Mesothelial cell of epicardium (in vitro differentiated cells): ENCODE measurements around the gene SPRY1. TPM values are rescaled to one million over a fixed set of nuclear protein-coding genes. Genes with fewer than 3 reads are reported as not detected.

Experiments
- DNase-seq, 2 experiments: peaks; one replicate each; pipeline ENCODE4 v3.0.0; 2021; ENCODE audit warnings: low spot score in 2 of 2; ENCODE audit not compliant: unreplicated experiment in 2 of 2
- H3K27ac Mint-ChIP-seq: 2 replicates; pipeline ENCODE4 v1.8.0; 2021; ENCODE audit warnings: mixed read lengths
- H3K27me3 Mint-ChIP-seq: 2 replicates; pipeline ENCODE4 v1.8.0; 2021; ENCODE audit warnings: low read depth, mixed read lengths
- H3K36me3 Mint-ChIP-seq: 2 replicates; pipeline ENCODE4 v1.8.0; 2021; ENCODE audit warnings: mixed read lengths
- H3K4me1 Mint-ChIP-seq: 2 replicates; pipeline ENCODE4 v1.8.0; 2021; ENCODE audit warnings: mixed read lengths
- H3K4me3 Mint-ChIP-seq: 2 replicates; pipeline ENCODE4 v1.8.0; 2021; ENCODE audit warnings: mild to moderate bottlenecking, moderate library complexity, mixed read lengths
- H3K9me3 Mint-ChIP-seq: 2 replicates; pipeline ENCODE4 v1.8.0; 2021; ENCODE audit warnings: mixed read lengths
- total RNA-seq: library from RNA; stranded (reverse); gene quantifications from 3 replicates; pipeline ENCODE4 v1.2.1, GENCODE V29; 2021
- TF ChIP-seq, protein P1 (sequence below): fragments of 200-600 bp; sonication (generic); IDR thresholded peaks from one replicate; pipeline ENCODE4 v1.5.0; 2021; ENCODE audit warnings: antibody characterized with exemption; ENCODE audit not compliant: unreplicated experiment

SPRY1 gene
- total RNA-seq, 1 donor from 2014 or later = 42.0 TPM

DNA sequence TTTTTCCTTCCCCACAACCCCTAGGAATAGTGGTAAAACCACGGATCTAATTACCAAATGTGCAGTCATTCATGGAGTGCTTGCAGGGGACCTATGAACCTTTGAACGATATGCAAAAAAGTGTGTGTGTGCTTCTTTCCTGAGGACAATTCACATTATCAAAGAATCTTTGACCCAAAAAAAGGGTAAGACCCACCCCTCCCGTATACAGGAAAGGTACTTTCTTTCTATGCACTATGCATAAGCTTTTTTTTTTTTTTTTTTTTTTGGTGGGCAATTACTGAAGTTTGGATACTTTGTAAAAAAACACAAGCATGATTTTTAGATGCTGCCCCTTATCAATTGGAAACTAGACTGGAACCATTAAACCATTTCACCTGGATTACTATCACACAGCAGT is 31.4 kb downstream of the SPRY1 start:
- Mint-ChIP-seq H3K36me3 (peaks cover 17% of the 10 kb centered on the region), H3K4me1 (no peaks in the 10 kb centered on the region), H3K27me3 (no peaks in the 10 kb centered on the region), H3K4me3 (no peak overlapping the region), H3K9me3 (peaks cover 34% of the 10 kb centered on the region), H3K27ac (no peak overlapping the region)
- TF ChIP-seq, protein P1, sequence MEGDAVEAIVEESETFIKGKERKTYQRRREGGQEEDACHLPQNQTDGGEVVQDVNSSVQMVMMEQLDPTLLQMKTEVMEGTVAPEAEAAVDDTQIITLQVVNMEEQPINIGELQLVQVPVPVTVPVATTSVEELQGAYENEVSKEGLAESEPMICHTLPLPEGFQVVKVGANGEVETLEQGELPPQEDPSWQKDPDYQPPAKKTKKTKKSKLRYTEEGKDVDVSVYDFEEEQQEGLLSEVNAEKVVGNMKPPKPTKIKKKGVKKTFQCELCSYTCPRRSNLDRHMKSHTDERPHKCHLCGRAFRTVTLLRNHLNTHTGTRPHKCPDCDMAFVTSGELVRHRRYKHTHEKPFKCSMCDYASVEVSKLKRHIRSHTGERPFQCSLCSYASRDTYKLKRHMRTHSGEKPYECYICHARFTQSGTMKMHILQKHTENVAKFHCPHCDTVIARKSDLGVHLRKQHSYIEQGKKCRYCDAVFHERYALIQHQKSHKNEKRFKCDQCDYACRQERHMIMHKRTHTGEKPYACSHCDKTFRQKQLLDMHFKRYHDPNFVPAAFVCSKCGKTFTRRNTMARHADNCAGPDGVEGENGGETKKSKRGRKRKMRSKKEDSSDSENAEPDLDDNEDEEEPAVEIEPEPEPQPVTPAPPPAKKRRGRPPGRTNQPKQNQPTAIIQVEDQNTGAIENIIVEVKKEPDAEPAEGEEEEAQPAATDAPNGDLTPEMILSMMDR = no peak
- no peak for DNase-seq

DNA sequence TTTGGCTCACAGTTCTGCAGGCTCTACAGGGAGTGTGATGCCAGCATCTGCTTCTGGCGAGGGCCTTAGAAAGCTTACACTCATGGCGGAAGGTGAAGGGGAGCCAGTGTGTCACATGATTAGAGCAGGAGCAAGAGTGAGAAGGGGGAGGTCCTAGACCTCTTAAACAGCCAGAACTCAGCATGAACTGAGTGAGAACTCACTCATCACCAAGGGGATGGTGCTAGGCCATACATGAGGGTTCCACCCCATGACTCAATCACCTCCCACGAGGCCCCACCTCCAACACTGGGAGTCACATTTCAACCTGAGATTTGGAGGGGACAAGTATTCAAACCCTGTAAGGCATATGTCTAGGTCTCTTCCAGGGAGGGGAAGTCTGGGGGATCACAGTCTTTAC is 33.4 kb downstream of the SPRY1 start:
- Mint-ChIP-seq H3K9me3 (peaks cover 37% of the 10 kb centered on the region), H3K27me3 (no peaks in the 10 kb centered on the region), H3K27ac (no peak overlapping the region), H3K4me1 (no peaks in the 10 kb centered on the region), H3K36me3 (peaks cover 17% of the 10 kb centered on the region), H3K4me3 (no peak overlapping the region)
- DNase-seq = no peak
- TF ChIP-seq, protein P1 = no peak

DNA sequence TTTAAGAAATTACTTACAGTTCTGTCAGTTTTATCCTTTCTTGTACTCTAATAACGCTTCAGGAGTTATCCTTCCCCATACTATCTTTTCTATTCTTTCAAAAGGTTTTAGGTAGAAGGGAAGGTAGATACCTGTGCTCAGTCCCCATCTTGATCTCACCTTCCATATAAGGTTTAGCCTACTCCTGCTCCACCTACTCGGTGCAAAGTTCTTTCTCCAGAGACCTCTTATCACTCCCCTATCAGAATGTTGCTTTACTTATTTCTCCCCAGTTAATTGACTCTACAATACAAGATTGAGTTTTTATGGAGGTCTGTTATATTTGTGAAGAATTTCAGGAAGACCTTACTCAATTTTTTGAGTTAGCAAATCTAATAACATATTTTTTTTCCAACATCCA is 33.9 kb downstream of the SPRY1 start:
- H3K27ac Mint-ChIP-seq = no peak overlapping the region
- peaks cover 17% of the 10 kb centered on the region for H3K36me3 Mint-ChIP-seq
- TF ChIP-seq, protein P1 = no peak
- H3K4me3 Mint-ChIP-seq = no peak overlapping the region
- peaks cover 34% of the 10 kb centered on the region for H3K9me3 Mint-ChIP-seq
- no peak for DNase-seq
- no peaks in the 10 kb centered on the region for H3K4me1 Mint-ChIP-seq
- no peaks in the 10 kb centered on the region for H3K27me3 Mint-ChIP-seq

DNA sequence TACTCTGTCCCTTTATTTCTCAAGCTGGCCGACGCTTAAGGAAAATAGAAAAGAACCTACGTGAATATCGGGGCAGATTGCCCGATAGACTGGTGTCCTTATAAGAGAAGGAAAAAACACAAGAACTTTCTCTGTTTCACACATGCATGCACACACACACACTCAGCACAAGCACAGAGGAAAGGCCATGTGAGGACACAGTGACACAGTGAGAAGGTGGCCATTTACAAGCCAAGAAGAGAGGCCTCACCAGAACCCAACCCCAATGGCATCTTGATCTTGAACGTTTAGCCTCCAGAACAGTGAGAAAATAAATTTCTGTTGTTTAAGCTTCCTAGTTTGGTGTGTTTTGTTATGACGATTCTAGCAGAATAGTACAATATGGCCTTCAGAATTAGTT is 37.0 kb downstream of the SPRY1 start:
- peaks cover 8% of the 10 kb centered on the region for H3K9me3 Mint-ChIP-seq
- DNase-seq = no peak
- no peaks in the 10 kb centered on the region for H3K27me3 Mint-ChIP-seq
- no peak overlapping the region for H3K4me3 Mint-ChIP-seq
- no peak overlapping the region for H3K27ac Mint-ChIP-seq
- H3K4me1 Mint-ChIP-seq = peaks cover 4% of the 10 kb centered on the region
- H3K36me3 Mint-ChIP-seq = peaks cover 3% of the 10 kb centered on the region
- TF ChIP-seq, protein P1 = no peak

DNA sequence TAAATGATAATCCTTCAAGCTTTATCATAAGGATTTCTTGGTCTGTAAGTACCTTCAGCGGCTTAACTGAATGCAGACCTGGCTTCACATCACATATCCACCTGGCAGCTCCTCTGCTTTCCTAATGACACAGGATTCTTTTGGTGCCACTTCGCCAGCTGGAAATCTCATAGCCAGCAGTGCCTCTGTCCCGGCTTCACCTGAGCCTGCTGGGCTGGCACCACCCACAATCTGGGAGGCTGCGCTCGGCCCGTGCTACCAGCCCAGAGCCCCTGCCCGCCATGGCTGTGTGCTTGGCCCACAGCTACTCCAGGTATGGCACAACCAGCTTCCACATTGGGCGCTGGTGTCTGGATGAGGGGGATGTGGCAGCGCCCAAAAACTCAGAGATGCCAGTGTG is 37.4 kb downstream of the SPRY1 start:
- H3K27ac Mint-ChIP-seq = no peak overlapping the region
- H3K4me1 Mint-ChIP-seq = peaks cover 4% of the 10 kb centered on the region
- H3K36me3 Mint-ChIP-seq = peaks cover 3% of the 10 kb centered on the region
- no peak overlapping the region for H3K4me3 Mint-ChIP-seq
- H3K27me3 Mint-ChIP-seq = no peaks in the 10 kb centered on the region
- H3K9me3 Mint-ChIP-seq = peaks cover 8% of the 10 kb centered on the region
- TF ChIP-seq, protein P1 = no peak
- DNase-seq = no peak
